Esophagus muscularis mucosa (tissue), 4 donors: Measurements from ENCODE around the gene CCR8. TPM values are rescaled to one million over a fixed set of nuclear protein-coding genes. Genes with fewer than 3 reads are reported as not detected.

Source experiments
- DNase-seq: peaks from one replicate; pipeline ENCODE4 v3.0.0-alpha.2; 2017; ENCODE audit errors: extremely low spot score
- H3K27ac ChIP-seq, 4 donors: fragments of 200-600 bp; sonication (generic); replicated peaks in 1 of 4; 1 replicate in 3 of 4; 2 replicates in 1 of 4; pipeline ENCODE4 v1.5.1; 2016 to 2019; ENCODE audit warnings: mild to moderate bottlenecking in 1 of 4
- H3K27me3 ChIP-seq, 4 donors: fragments of 200-600 bp; sonication (generic); one replicate each; pipeline versions ENCODE4 v1.5.1 to v1.6.0; 2016 to 2019
- H3K36me3 ChIP-seq, 4 donors: fragments of 200-600 bp; sonication (generic); one replicate each; pipeline ENCODE4 v1.5.1; 2016 to 2019
- H3K4me1 ChIP-seq, 4 donors: fragments of 200-600 bp; sonication (generic); one replicate each; pipeline ENCODE4 v1.5.1; 2016 to 2019
- H3K4me3 ChIP-seq, 4 donors: fragments of 200-600 bp; sonication (generic); 1 replicate in 2 of 4; 2 replicates in 2 of 4; pipeline ENCODE4 v1.5.1; 2016 to 2019; ENCODE audit warnings: mild to moderate bottlenecking in 4 of 4, moderate library complexity in 1 of 4
- H3K9me3 ChIP-seq, 4 donors: fragments of 200-600 bp; sonication (generic); 1 replicate in 3 of 4; 2 replicates in 1 of 4; pipeline ENCODE4 v1.5.1; 2016 to 2019
- EP300 ChIP-seq: sonication (generic); formaldehyde crosslinking; IDR thresholded peaks from one replicate; pipeline ENCODE4 v1.6.1; 2017; ENCODE audit warnings: antibody characterized with exemption
- POLR2A ChIP-seq: fragments of 450-650 bp; IDR thresholded peaks from one replicate; pipeline ENCODE4 v1.6.1; 2017; ENCODE audit warnings: antibody characterized with exemption, moderate library complexity, mild to moderate bottlenecking, low read depth
- POLR2AphosphoS5 ChIP-seq, 2 donors: sonication (generic); formaldehyde crosslinking; IDR thresholded peaks; one replicate each; pipeline ENCODE4 v1.6.1; 2017; ENCODE audit warnings: antibody characterized with exemption in 2 of 2
- WGBS: methylation state at CpG from one replicate; pipeline ENCODE4 v1.1.5; 2018; 5-methylcytosine and 5-hydroxymethylcytosine counted together
- intact Hi-C: fragments of 100-400 bp; cut with DNase I; formaldehyde crosslinking; loops from one replicate; pipeline ENCODE4 v1.15.1; 2023
- total RNA-seq, 4 donors: library from RNA; depleted of rRNA; stranded (reverse); fragments of >200 nt; gene quantifications; one replicate each; pipeline versions ENCODE4 v1.1.0 to v1.2.1, GENCODE V29; 2016
- TF ChIP-seq, protein P1 (sequence below), 3 experiments: fragments of 200-600 bp in 2 of 3; fragments of 450-650 bp in 1 of 3; sonication (generic) in 2 of 3; IDR thresholded peaks; one replicate each; pipeline ENCODE4 v1.5.1; 2017 to 2019; ENCODE audit warnings: antibody characterized with exemption in 3 of 3, mild to moderate bottlenecking in 2 of 3, moderate library complexity in 1 of 3

Gene CCR8
- total RNA-seq, 4 donors from 2014 or later: not detected

GRCh38 chr3:39339086-39339485 is 9.6 kb downstream of the CCR8 start:
- H3K36me3 ChIP-seq: no peaks in the 10 kb centered on the region
- TF ChIP-seq, protein P1, sequence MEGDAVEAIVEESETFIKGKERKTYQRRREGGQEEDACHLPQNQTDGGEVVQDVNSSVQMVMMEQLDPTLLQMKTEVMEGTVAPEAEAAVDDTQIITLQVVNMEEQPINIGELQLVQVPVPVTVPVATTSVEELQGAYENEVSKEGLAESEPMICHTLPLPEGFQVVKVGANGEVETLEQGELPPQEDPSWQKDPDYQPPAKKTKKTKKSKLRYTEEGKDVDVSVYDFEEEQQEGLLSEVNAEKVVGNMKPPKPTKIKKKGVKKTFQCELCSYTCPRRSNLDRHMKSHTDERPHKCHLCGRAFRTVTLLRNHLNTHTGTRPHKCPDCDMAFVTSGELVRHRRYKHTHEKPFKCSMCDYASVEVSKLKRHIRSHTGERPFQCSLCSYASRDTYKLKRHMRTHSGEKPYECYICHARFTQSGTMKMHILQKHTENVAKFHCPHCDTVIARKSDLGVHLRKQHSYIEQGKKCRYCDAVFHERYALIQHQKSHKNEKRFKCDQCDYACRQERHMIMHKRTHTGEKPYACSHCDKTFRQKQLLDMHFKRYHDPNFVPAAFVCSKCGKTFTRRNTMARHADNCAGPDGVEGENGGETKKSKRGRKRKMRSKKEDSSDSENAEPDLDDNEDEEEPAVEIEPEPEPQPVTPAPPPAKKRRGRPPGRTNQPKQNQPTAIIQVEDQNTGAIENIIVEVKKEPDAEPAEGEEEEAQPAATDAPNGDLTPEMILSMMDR (IDR thresholded peaks at IDR 0.05): no peak
- TF ChIP-seq EP300 (no peak), POLR2AphosphoS5 (IDR thresholded peaks at IDR 0.05) (no peak), POLR2A (no peak)
- no peaks in the 10 kb centered on the region for H3K4me1 ChIP-seq
- no peaks in the 10 kb centered on the region for H3K9me3 ChIP-seq
- no peak for DNase-seq
- 86% methylated on average over 1 of the region's 1 CpG for WGBS
- H3K27me3 ChIP-seq: no peaks in the 10 kb centered on the region
- intact Hi-C loops: no loop called here
- H3K27ac ChIP-seq: no peak overlapping the region
- H3K4me3 ChIP-seq: no peak overlapping the region

DNA sequence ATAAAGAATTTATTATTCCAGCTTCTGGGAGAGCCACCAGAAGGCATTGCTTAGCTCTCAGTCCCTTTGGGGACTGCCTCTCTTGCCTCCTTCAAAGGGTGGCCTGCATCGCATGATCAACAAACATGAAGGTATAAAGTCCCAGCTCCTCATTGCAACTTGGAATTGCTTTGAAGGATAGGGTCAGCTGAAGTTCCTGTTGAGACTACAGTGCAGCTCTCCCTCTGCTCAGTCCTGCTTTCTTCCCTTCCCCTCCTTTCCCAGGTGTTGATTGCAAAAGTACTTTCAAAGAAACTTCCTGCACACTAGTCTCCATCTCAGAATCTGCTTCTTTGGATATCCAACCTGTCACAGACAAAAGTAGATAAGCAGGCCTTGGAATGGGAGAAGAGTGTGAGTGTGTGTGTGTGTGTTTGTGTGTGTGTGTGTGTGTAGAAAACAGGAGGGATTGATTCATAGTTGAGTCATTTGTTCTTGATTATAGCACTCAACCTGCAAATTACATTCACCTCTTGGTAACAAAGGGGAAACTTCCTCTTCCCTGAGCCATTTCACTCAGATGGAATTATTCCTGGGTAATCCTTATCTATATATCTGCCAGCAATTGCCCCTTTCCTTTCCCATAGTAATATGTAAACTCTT is 13.7 kb downstream of the CCR8 start:
- Histone ChIP-seq H3K27ac (no peak overlapping the region), H3K4me3 (no peak overlapping the region), H3K4me1 (no peaks in the 10 kb centered on the region), H3K36me3 (no peaks in the 10 kb centered on the region), H3K9me3 (no peaks in the 10 kb centered on the region), H3K27me3 (no peaks in the 10 kb centered on the region)
- intact Hi-C loops: no loop called here
- DNase-seq: no peak
- WGBS: 88% methylated on average over 1 of the region's 1 CpG
- TF ChIP-seq POLR2AphosphoS5 (IDR thresholded peaks at IDR 0.05): no peak
- TF ChIP-seq, protein P1 (IDR thresholded peaks at IDR 0.05): no peak
- no peak for TF ChIP-seq EP300
- no peak for TF ChIP-seq POLR2A

GRCh38 chr3:39343760-39344159 is 14.3 kb downstream of the CCR8 start:
- TF ChIP-seq, protein P1 (IDR thresholded peaks at IDR 0.05): no peak

DNA sequence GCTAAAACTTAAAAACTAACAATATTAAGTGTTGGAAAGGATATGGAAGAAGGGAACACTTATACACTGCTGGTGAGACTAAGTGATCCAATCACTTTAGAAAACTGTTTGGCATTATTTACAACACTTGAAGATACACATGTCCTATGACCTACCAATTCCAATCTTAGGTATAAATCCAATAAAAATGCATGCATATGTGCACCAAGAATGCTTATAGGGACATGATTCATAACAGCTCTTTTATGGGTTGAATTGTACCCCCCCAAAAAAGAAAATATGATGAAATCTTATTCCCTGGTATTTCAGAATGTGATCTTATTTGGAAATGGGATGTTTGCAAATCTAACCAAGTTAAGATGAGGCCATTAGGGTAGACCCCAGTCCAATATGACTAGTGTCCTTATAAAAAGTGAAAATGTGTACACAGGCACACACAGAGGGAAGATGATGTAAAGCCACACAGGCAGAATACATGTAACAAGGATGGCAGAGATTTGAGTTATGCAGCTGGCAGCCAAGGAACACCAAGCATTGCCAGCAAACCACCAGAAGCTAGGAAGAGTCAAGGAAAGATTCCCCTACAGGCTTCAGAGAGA is 15.3 kb downstream of the CCR8 start:
- no peaks in the 10 kb centered on the region for H3K9me3 ChIP-seq
- no peaks in the 10 kb centered on the region for H3K36me3 ChIP-seq
- no peaks in the 10 kb centered on the region for H3K4me1 ChIP-seq
- no peak for DNase-seq
- intact Hi-C loops: no loop called here
- no peaks in the 10 kb centered on the region for H3K27me3 ChIP-seq
- H3K27ac ChIP-seq: no peak overlapping the region
- no peak for TF ChIP-seq POLR2A
- TF ChIP-seq, protein P1 (IDR thresholded peaks at IDR 0.05): no peak
- no peak for TF ChIP-seq EP300
- TF ChIP-seq POLR2AphosphoS5 (IDR thresholded peaks at IDR 0.05): no peak
- no peak overlapping the region for H3K4me3 ChIP-seq

More at GRCh38 chr3:39343760-39344159, 14.3 kb downstream of the CCR8 start:
- Histone ChIP-seq H3K27me3 (no peaks in the 10 kb centered on the region), H3K4me1 (no peaks in the 10 kb centered on the region), H3K27ac (no peak overlapping the region), H3K9me3 (no peaks in the 10 kb centered on the region), H3K36me3 (no peaks in the 10 kb centered on the region), H3K4me3 (no peak overlapping the region)
- DNase-seq: no peak
- intact Hi-C loops: no loop called here
